Stimulated activated CD8-positive, alpha-beta memory T cell treated with anti-CD3 and anti-CD28 coated beads, Interleukin-15, amount 100 ng/mL, for 1 hour (primary cell): Measurements from ENCODE around the gene GPC6.

Source experiments
- DNase-seq: peaks from one replicate; pipeline ENCODE4 v3.0.0-alpha.2; 2020; ENCODE audit warnings: low read depth

GPC6 gene

GRCh38 chr13:93230261-93230855 lies 3.8 kb downstream of the GPC6 start:
- no peak for DNase-seq

GRCh38 chr13:93231867-93232266 lies 5.3 kb downstream of the GPC6 start:
- DNase-seq = no peak

- no peak for DNase-seq
These were observed 7.4 kb downstream of the GPC6 start for GRCh38 chr13:93233997-93234416.

- DNase-seq = no peak
These were observed 7.9 kb downstream of the GPC6 start for GRCh38 chr13:93234459-93234858.

GRCh38 chr13:93235258-93236015 lies 8.8 kb downstream of the GPC6 start:
- DNase-seq = no peak

GRCh38 chr13:93238711-93239110 lies 12.1 kb downstream of the GPC6 start:
- DNase-seq = no peak

GRCh38 chr13:93243375-93244063 lies 16.9 kb downstream of the GPC6 start:
- DNase-seq = no peak

- no peak for DNase-seq
These were observed 17.7 kb downstream of the GPC6 start for GRCh38 chr13:93244141-93244917.

GRCh38 chr13:93244918-93245280 lies 18.3 kb downstream of the GPC6 start:
- no peak for DNase-seq

- DNase-seq = no peak
These were observed 19.5 kb downstream of the GPC6 start for GRCh38 chr13:93246069-93246468.

- no peak for DNase-seq
These were observed 22.0 kb downstream of the GPC6 start for GRCh38 chr13:93248627-93249047.

GRCh38 chr13:93249364-93250306 lies 23.0 kb downstream of the GPC6 start:
- no peak for DNase-seq

- no peak for DNase-seq
These were observed 28.2 kb downstream of the GPC6 start for GRCh38 chr13:93254775-93255174.

- DNase-seq = no peak
These were observed 30.4 kb downstream of the GPC6 start for GRCh38 chr13:93256998-93257397.

- DNase-seq = no peak
These were observed 33.0 kb downstream of the GPC6 start for GRCh38 chr13:93259527-93260080.

- no peak for DNase-seq
These were observed 34.0 kb downstream of the GPC6 start for GRCh38 chr13:93260591-93260990.

- DNase-seq = no peak
These were observed 36.2 kb downstream of the GPC6 start for GRCh38 chr13:93262729-93263345.

- no peak for DNase-seq
These were observed 38.3 kb downstream of the GPC6 start for GRCh38 chr13:93264876-93265275.

GRCh38 chr13:93265800-93266199 lies 39.2 kb downstream of the GPC6 start:
- DNase-seq = no peak

- DNase-seq = no peak
These were observed 40.1 kb downstream of the GPC6 start for GRCh38 chr13:93266681-93267080.
